Measurements from ENCODE around the gene PAX7.

The PAX7 gene

GRCh38 chr1:18657506-18658201, 27.0 kb downstream of the PAX7 start:
- DNase-seq (ENCODE audit: extremely low read depth, insufficient read length), result no peak
- TF ChIP-seq CTCF (IDR thresholded peaks at IDR 0.05; ENCODE audit: insufficient read depth, low read length, poor library complexity, severe bottlenecking), result no peak
- no peaks in the 10 kb centered on the region for H3K36me3 ChIP-seq (ENCODE audit: control insufficient read depth, insufficient read depth, low read length)
- no peak overlapping the region for H3K4me3 ChIP-seq (replicated peaks; ENCODE audit: low read depth, low read length)
- peaks cover 4% of the 10 kb centered on the region; the same call in 1 of the 2 replicates for H3K27me3 ChIP-seq (replicated peaks; ENCODE audit: control insufficient read depth, insufficient read depth, low read length)

GRCh38 chr1:18658831-18659230, 28.2 kb downstream of the PAX7 start:
- no peak for TF ChIP-seq CTCF (IDR thresholded peaks at IDR 0.05; ENCODE audit: insufficient read depth, low read length, poor library complexity, severe bottlenecking)
- peaks cover 4% of the 10 kb centered on the region; the same call in 1 of the 2 replicates for H3K27me3 ChIP-seq (replicated peaks; ENCODE audit: control insufficient read depth, insufficient read depth, low read length)
- no peak for DNase-seq (ENCODE audit: extremely low read depth, insufficient read length)
- H3K36me3 ChIP-seq (ENCODE audit: control insufficient read depth, insufficient read depth, low read length), result no peaks in the 10 kb centered on the region
- no peak overlapping the region for H3K4me3 ChIP-seq (replicated peaks; ENCODE audit: low read depth, low read length)

- Histone ChIP-seq H3K4me3 (replicated peaks; ENCODE audit: low read depth, low read length) (no peak overlapping the region), H3K36me3 (ENCODE audit: control insufficient read depth, insufficient read depth, low read length) (no peaks in the 10 kb centered on the region), H3K27me3 (replicated peaks; ENCODE audit: control insufficient read depth, insufficient read depth, low read length) (peaks cover 3% of the 10 kb centered on the region; the same call in 1 of the 2 replicates)
- TF ChIP-seq CTCF (IDR thresholded peaks at IDR 0.05; ENCODE audit: insufficient read depth, low read length, poor library complexity, severe bottlenecking), result no peak
- DNase-seq (ENCODE audit: extremely low read depth, insufficient read length), result no peak
Measured at GRCh38 chr1:18661404-18662285, 31.0 kb downstream of the PAX7 start.

- TF ChIP-seq CTCF (IDR thresholded peaks at IDR 0.05; ENCODE audit: insufficient read depth, low read length, poor library complexity, severe bottlenecking), result no peak
- DNase-seq (ENCODE audit: extremely low read depth, insufficient read length), result no peak
- Histone ChIP-seq H3K4me3 (replicated peaks; ENCODE audit: low read depth, low read length) (no peak overlapping the region), H3K27me3 (replicated peaks; ENCODE audit: control insufficient read depth, insufficient read depth, low read length) (peaks cover 3% of the 10 kb centered on the region), H3K36me3 (ENCODE audit: control insufficient read depth, insufficient read depth, low read length) (no peaks in the 10 kb centered on the region)
Measured at GRCh38 chr1:18662286-18662639, 31.6 kb downstream of the PAX7 start.

- TF ChIP-seq CTCF (IDR thresholded peaks at IDR 0.05; ENCODE audit: insufficient read depth, low read length, poor library complexity, severe bottlenecking), result no peak
- DNase-seq (ENCODE audit: extremely low read depth, insufficient read length), result no peak
Measured at GRCh38 chr1:18666317-18666920, 35.8 kb downstream of the PAX7 start.

More at GRCh38 chr1:18666317-18666920, 35.8 kb downstream of the PAX7 start:
- no peaks in the 10 kb centered on the region; the same call in none of the 2 replicates for H3K27me3 ChIP-seq (replicated peaks; ENCODE audit: control insufficient read depth, insufficient read depth, low read length)
- no peaks in the 10 kb centered on the region for H3K36me3 ChIP-seq (ENCODE audit: control insufficient read depth, insufficient read depth, low read length)
- H3K4me3 ChIP-seq (replicated peaks; ENCODE audit: low read depth, low read length), result no peak overlapping the region

Measured in GM06990 (cell line).